Endothelial cell of umbilical vein (primary cell): Measurements from ENCODE around the gene GRB2. TPM values are rescaled to one million over a fixed set of nuclear protein-coding genes. Genes with fewer than 3 reads are reported as not detected.

Experiments used
- BruUV-seq: library from RNA; stranded (reverse); fragments of 400-500 nt; replicated peaks from 2 replicates; lab custom pipeline; 2021; lab: Mats Ljungman, UMichigan
- CTCF ChIA-PET: fragments of 300-600, 350-600 bp; sonication (Branson Sonifier 250); formaldehyde crosslinking; loops from one replicate; lab custom pipeline; 2021; ENCODE audit warnings: antibody characterized with exemption, inconsistent platforms; lab: Charles Lee
- POLR2A ChIA-PET: fragments of 300-600, 350-600 bp; sonication (Branson Sonifier 250); formaldehyde crosslinking; loops from one replicate; lab custom pipeline; 2021; ENCODE audit warnings: antibody characterized with exemption, inconsistent platforms; lab: Charles Lee
- DNase-seq: peaks from one replicate; pipeline ENCODE4 v3.0.0-alpha.2; 2011; ENCODE audit warnings: low read depth, low spot score
- FAIRE-seq: peaks from 2 replicates; lab custom pipeline; 2011; peaks lifted over from hg19 to GRCh38; lab: Jason Lieb, UNC
- H2AFZ ChIP-seq: 2 replicates; pipeline ENCODE4 v1.6.0; 2012; ENCODE audit warnings: low read depth, low read length, control low read depth, inconsistent platforms
- H3K27ac ChIP-seq: 2 replicates; pipeline ENCODE4 v1.5.1; 2011; ENCODE audit warnings: low read depth, mild to moderate bottlenecking, control low read depth, low read length, moderate library complexity; ENCODE audit not compliant: insufficient read depth
- H3K27me3 ChIP-seq, 2 experiments: 2 replicates each; pipeline versions ENCODE4 v1.6.0 to v1.6.1; 2011; ENCODE audit warnings: low read length in 2 of 2, mixed read lengths in 1 of 2; ENCODE audit not compliant: control insufficient read depth in 2 of 2, insufficient read depth in 2 of 2
- H3K36me3 ChIP-seq, 2 experiments: 2 replicates in 1 of 2; 3 replicates in 1 of 2; pipeline ENCODE4 v1.5.1; 2011; ENCODE audit warnings: low read length in 2 of 2, mild to moderate bottlenecking in 1 of 2, moderate library complexity in 1 of 2; ENCODE audit not compliant: control insufficient read depth in 2 of 2, insufficient read depth in 2 of 2; ENCODE audit errors: extremely low read depth in 1 of 2
- H3K4me1 ChIP-seq: 3 replicates; pipeline ENCODE4 v1.5.1; 2011; ENCODE audit warnings: mild to moderate bottlenecking, low read length; ENCODE audit not compliant: control insufficient read depth, insufficient read depth; ENCODE audit errors: extremely low read depth
- H3K4me2 ChIP-seq: 2 replicates; pipeline ENCODE4 v1.6.1; 2011; ENCODE audit warnings: low read length, control low read depth, mixed read lengths; ENCODE audit not compliant: insufficient read depth
- H3K4me3 ChIP-seq, 3 experiments: fragments of 200-600 bp in 1 of 3; sonication (generic), shearing (Covaris generic) in 1 of 3; replicated peaks in 1 of 3; 2 replicates each; pipeline ENCODE4 v1.5.1; 2011 to 2016; ENCODE audit warnings: control low read depth in 3 of 3, low read length in 3 of 3, mild to moderate bottlenecking in 2 of 3, inconsistent platforms in 1 of 3, low read depth in 1 of 3, moderate library complexity in 1 of 3; ENCODE audit not compliant: insufficient read depth in 1 of 3
- H3K79me2 ChIP-seq: 2 replicates; pipeline ENCODE4 v1.6.0; 2012; ENCODE audit warnings: low read length, inconsistent platforms; ENCODE audit not compliant: control insufficient read depth, insufficient read depth
- H3K9ac ChIP-seq: replicated peaks from 2 replicates; pipeline ENCODE3; 2011; ENCODE audit warnings: low read length, control low read depth; ENCODE audit not compliant: insufficient read depth; ENCODE audit errors: extremely low read depth
- H3K9me1 ChIP-seq: replicated peaks from 3 replicates; pipeline ENCODE4 v1.6.0; 2011; ENCODE audit warnings: mild to moderate bottlenecking, low read length; ENCODE audit not compliant: control insufficient read depth, insufficient read depth; ENCODE audit errors: extremely low read depth
- H3K9me3 ChIP-seq: replicated peaks from 2 replicates; pipeline ENCODE4 v1.5.1; 2012; ENCODE audit warnings: low read length, inconsistent platforms; ENCODE audit not compliant: control insufficient read depth, insufficient read depth
- H4K20me1 ChIP-seq: replicated peaks from 2 replicates; pipeline ENCODE3; 2011; ENCODE audit warnings: mild to moderate bottlenecking, low read length; ENCODE audit not compliant: control insufficient read depth, insufficient read depth; ENCODE audit errors: extremely low read depth
- CTCF ChIP-seq, 2 donors: IDR thresholded peaks; 1 replicate in 1 of 2; 2 replicates in 1 of 2; pipeline ENCODE4 v1.5.1; 2011; ENCODE audit warnings: low read length in 2 of 2, mild to moderate bottlenecking in 2 of 2, moderate library complexity in 2 of 2, control low read depth in 1 of 2, inconsistent platforms in 1 of 2, low read depth in 1 of 2; ENCODE audit not compliant: insufficient read depth in 1 of 2; ENCODE audit errors: extremely low read depth in 1 of 2
- EZH2 ChIP-seq: IDR thresholded peaks from 2 replicates; pipeline ENCODE4 v1.6.1; 2012; ENCODE audit warnings: borderline replicate concordance, low read depth, mild to moderate bottlenecking, moderate library complexity, low read length, inconsistent platforms; ENCODE audit not compliant: severe bottlenecking
- FOS ChIP-seq: IDR thresholded peaks from 2 replicates; pipeline ENCODE4 v1.6.1; 2011; ENCODE audit warnings: mild to moderate bottlenecking, low read length, moderate library complexity, borderline replicate concordance; ENCODE audit not compliant: insufficient read depth
- GATA2 ChIP-seq: IDR thresholded peaks from 2 replicates; pipeline ENCODE4 v1.7.0; 2011; ENCODE audit warnings: low read depth, mild to moderate bottlenecking, moderate library complexity, mixed read lengths, low read length; ENCODE audit not compliant: insufficient read length, insufficient read depth
- JUN ChIP-seq: IDR thresholded peaks from 2 replicates; pipeline ENCODE4 v1.6.1; 2011; ENCODE audit warnings: borderline replicate concordance, low read depth; ENCODE audit not compliant: insufficient read length, insufficient read depth
- MAX ChIP-seq: IDR thresholded peaks from 2 replicates; pipeline ENCODE4 v1.6.1; 2011; ENCODE audit not compliant: insufficient read depth, insufficient read length
- MYC ChIP-seq: IDR thresholded peaks from one replicate; pipeline ENCODE4 v1.6.1; 2011; ENCODE audit warnings: mild to moderate bottlenecking, low read depth, low read length
- POLR2A ChIP-seq: IDR thresholded peaks from 2 replicates; pipeline ENCODE4 v1.6.1; 2012; ENCODE audit warnings: low read depth, mild to moderate bottlenecking, control low read depth, low read length
- POLR2AphosphoS5 ChIP-seq: IDR thresholded peaks from 2 replicates; pipeline ENCODE4 v1.6.1; 2012; ENCODE audit warnings: low read depth, mild to moderate bottlenecking, control low read depth, low read length, moderate library complexity; ENCODE audit not compliant: insufficient read depth
- dilution Hi-C: fragments of 300-500 bp; cut with MboI; formaldehyde crosslinking; loops from one replicate; pipeline ENCODE4 v1.15.0; 2019; ENCODE audit warnings: low sequenced_read_pairs; ENCODE audit not compliant: extremely low pct_ligation_motif_present
- intact Hi-C: fragments of 100-400 bp; cut with micrococcal nuclease; formaldehyde crosslinking; loops from one replicate; pipeline ENCODE4 v1.10.0; 2022
- polyA plus RNA-seq, 4 experiments: library from polyadenylated mRNA; depleted of rRNA in 3 of 4; stranded (reverse) in 3 of 4; unstranded in 1 of 4; fragments of >200 nt; gene quantifications; 2 replicates each; pipeline versions ENCODE4 v1.2.1 to v1.2.3, GENCODE V29; 2011 to 2012; ENCODE audit warnings: missing spikeins in 1 of 4
- total RNA-seq: library from RNA; stranded (reverse); gene quantifications from 2 replicates; pipeline ENCODE4 v1.2.3, GENCODE V29; 2021

The GRB2 gene
- total and polyA plus RNA-seq, 2 donors (not counting 3 experiments of a cell fraction or from before 2014, with no cell fraction given): 51.5 to 93.9 TPM

DNA sequence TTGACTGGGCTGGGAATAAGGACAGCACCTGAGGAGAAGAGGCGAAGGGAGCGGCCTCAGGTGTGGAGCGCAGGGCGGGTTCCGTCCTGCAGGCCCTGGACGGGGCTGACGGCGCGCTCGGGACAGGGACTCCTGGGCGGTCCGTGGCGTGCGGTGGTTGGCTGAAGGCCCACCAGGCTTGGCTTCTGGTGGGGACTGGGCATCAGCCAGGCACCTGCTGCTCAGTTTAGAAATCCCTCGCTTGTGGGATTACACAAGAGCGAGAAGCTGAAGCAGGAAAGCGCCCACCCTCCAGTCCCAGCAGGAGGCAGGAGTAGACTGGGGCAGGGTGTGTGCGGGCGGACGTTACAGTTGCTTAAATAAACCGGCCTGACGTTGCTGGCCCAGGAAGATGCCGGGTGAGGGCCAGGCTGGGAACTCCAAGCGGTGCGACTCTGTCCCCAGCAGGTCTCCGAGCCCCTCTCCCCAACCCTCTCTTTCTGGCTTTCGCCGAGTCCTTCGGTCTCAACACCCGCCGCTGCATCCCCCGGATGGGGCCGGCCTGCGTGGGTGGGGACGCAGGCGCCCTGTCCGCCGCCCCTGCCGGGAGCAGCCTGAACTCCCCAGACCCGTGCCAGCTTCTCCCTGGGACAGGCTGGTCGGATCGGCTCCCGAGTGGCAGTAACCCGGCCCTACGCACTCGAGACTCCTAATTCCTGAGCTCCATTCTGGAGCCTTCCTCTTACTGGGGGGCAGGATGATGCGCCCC is 135.1 kb downstream of the GRB2 start:
- Histone ChIP-seq H3K4me2 (peak overlapping the region; percentile 77), H4K20me1 (no peaks in the 10 kb centered on the region), H3K9me3 (no peaks in the 10 kb centered on the region), H3K27me3 (no peaks in the 10 kb centered on the region), H3K9ac (peak overlapping the region; percentile 91), H3K27ac (peak overlapping the region; percentile 50), H3K4me1 (peaks cover 42% of the 10 kb centered on the region), H3K79me2 (no peaks in the 10 kb centered on the region), H3K9me1 (no peaks in the 10 kb centered on the region), H2AFZ (peak overlapping the region; percentile 65), H3K4me3 (peak overlapping the region; percentile 36 to 89 (median 53)), H3K36me3 (peaks cover 3 to 4% of the 10 kb centered on the region in 2 experiments)
- dilution Hi-C loops: no loop called here
- BruUV-seq: TSS peak; percentile 13
- CTCF ChIA-PET: interaction anchor here (0.6 to 4.1 kb wide), 45 partner anchors 9 to 585 kb away, joined by 3 to 91 read pairs (median 5); partner anchors contain the start of genes ARMC7, GGA3, GRB2 and MRPS7
- POLR2A ChIA-PET: interaction anchor here (0.8 to 2.3 kb wide), 6 partner anchors 9 to 255 kb away, joined by 3 to 23 read pairs (median 5); partner anchors contain the start of genes GGA3, GRB2, LLGL2 and MRPS7
- peak; percentile 67 for FAIRE-seq
- intact Hi-C loops: loop anchor here (2.0 kb wide), 2 partner anchors 18 to 134 kb away; partner anchors contain the start of genes GRB2 and SLC25A19
- TF ChIP-seq MAX (no peak), JUN (no peak), GATA2 (no peak), POLR2AphosphoS5 (peak; percentile 58), POLR2A (peak; percentile 42), CTCF (IDR thresholded peaks at IDR 0.05; ENCODE audit: extremely low read depth in 1 of 2, insufficient read depth in 1 of 2, low read depth in 1 of 2, low read length in 2 of 2) (peak; percentile 32 to 33), EZH2 (no peak), FOS (no peak), MYC (no peak)
- peak; percentile 76 for DNase-seq
